HepG2 (cell line): Measurements from ENCODE around the gene STX12. TPM values are rescaled to one million over a fixed set of nuclear protein-coding genes. Genes with fewer than 3 reads are reported as not detected.

Experiments used
- BATF2 ChIP-seq: sonication (generic); formaldehyde crosslinking; IDR thresholded peaks from 2 replicates; pipeline ENCODE4 v1.8.0; 2022; ENCODE audit warnings: mild to moderate bottlenecking, missing genetic modification reagents, moderate library complexity
- ETV5 ChIP-seq: IDR thresholded peaks from 2 replicates; pipeline ENCODE4 v1.6.1; 2018; ENCODE audit warnings: missing biosample characterization, missing genetic modification reagents, inconsistent platforms, borderline replicate concordance
- KDM2A ChIP-seq: sonication (generic); formaldehyde crosslinking; IDR thresholded peaks from 2 replicates; pipeline ENCODE4 v1.4.0; 2020; ENCODE audit warnings: low read depth, missing genetic modification reagents, borderline replicate concordance
- MEIS2 ChIP-seq: sonication (generic); formaldehyde crosslinking; IDR thresholded peaks from 2 replicates; pipeline ENCODE4 v1.9.0; 2021; ENCODE audit warnings: mild to moderate bottlenecking, missing genetic modification reagents
- NKX3-1 ChIP-seq: sonication (generic); formaldehyde crosslinking; IDR thresholded peaks from 2 replicates; pipeline ENCODE4 v1.5.0; 2020; ENCODE audit warnings: missing genetic modification reagents
- RARA ChIP-seq: IDR thresholded peaks from 2 replicates; pipeline ENCODE4 v1.6.1; 2016; ENCODE audit warnings: missing genetic modification reagents, missing compliant biosample characterization
- SOX6 ChIP-seq, 2 experiments: fragments of 450-650 bp in 1 of 2; sonication (generic) in 1 of 2; formaldehyde crosslinking in 1 of 2; IDR thresholded peaks; 2 replicates each; pipeline versions ENCODE4 v1.4.0 to v1.6.1; 2017 to 2020; ENCODE audit warnings: antibody characterized with exemption in 1 of 2, mild to moderate bottlenecking in 1 of 2, missing genetic modification reagents in 1 of 2
- TEAD3 ChIP-seq: optimal IDR thresholded peaks from 2 replicates; pipeline ENCODE3; 2016; ENCODE audit warnings: borderline replicate concordance
- ZBTB20 ChIP-seq: sonication (generic); formaldehyde crosslinking; IDR thresholded peaks from 2 replicates; pipeline ENCODE4 v1.8.1; 2023; ENCODE audit warnings: missing genetic modification reagents, low read depth, mild to moderate bottlenecking, borderline replicate concordance
- ZBTB26 ChIP-seq: IDR thresholded peaks from 2 replicates; pipeline ENCODE4 v1.6.1; 2016; ENCODE audit warnings: missing compliant biosample characterization, missing genetic modification reagents, borderline replicate concordance
- ZFP90 ChIP-seq: sonication (generic); formaldehyde crosslinking; IDR thresholded peaks from 2 replicates; pipeline ENCODE4 v1.8.0; 2022; ENCODE audit warnings: missing genetic modification reagents, mild to moderate bottlenecking, inconsistent platforms, borderline replicate concordance
- ZGPAT ChIP-seq: IDR thresholded peaks from 2 replicates; pipeline ENCODE4 v1.6.1; 2016; ENCODE audit warnings: mild to moderate bottlenecking
- ZNF468 ChIP-seq: sonication (generic); formaldehyde crosslinking; IDR thresholded peaks from 2 replicates; pipeline ENCODE4 v1.8.0; 2022; ENCODE audit warnings: mild to moderate bottlenecking, moderate library complexity, missing genetic modification reagents
- ZSCAN29 ChIP-seq: sonication (generic); formaldehyde crosslinking; conservative IDR thresholded peaks from 2 replicates; pipeline ENCODE4 v1.4.0; 2020; ENCODE audit warnings: mild to moderate bottlenecking, missing genetic modification reagents
- polyA plus RNA-seq, 8 experiments: library from polyadenylated mRNA; depleted of rRNA in 3 of 8; stranded (reverse) in 7 of 8; unstranded in 1 of 8; fragments of >200 nt; fragmentation: Illumina TruSeq in 4 of 8; extraction: Trizol in 4 of 8; gene quantifications; 2 replicates each; pipeline versions ENCODE4 v1.2.1 to v1.2.3, GENCODE V29; 2011 to 2016; ENCODE audit warnings: low read depth in 4 of 8, missing spikeins in 1 of 8, mixed read lengths in 1 of 8; ENCODE audit not compliant: insufficient read depth in 1 of 8
- total RNA-seq, 5 experiments: library from RNA; depleted of rRNA; stranded (reverse); fragments of >200 nt; fragmentation: Illumina TruSeq; extraction: Trizol; gene quantifications; 2 replicates each; pipeline ENCODE4 v1.2.3, GENCODE V29; 2016; ENCODE audit warnings: low read depth in 1 of 5
- TF ChIP-seq, protein P1 (sequence below): sonication (generic); formaldehyde crosslinking; IDR thresholded peaks from 2 replicates; pipeline ENCODE4 v1.4.0; 2020; ENCODE audit warnings: mild to moderate bottlenecking, missing genetic modification reagents
- TF ChIP-seq, protein P2 (sequence below): sonication (generic); formaldehyde crosslinking; IDR thresholded peaks from 2 replicates; pipeline ENCODE4 v1.8.0; 2022; ENCODE audit warnings: low read depth, missing genetic modification reagents
- TF ChIP-seq, protein P3 (sequence below): sonication (generic); formaldehyde crosslinking; IDR thresholded peaks from 2 replicates; pipeline ENCODE4 v1.8.1; 2022; ENCODE audit warnings: mild to moderate bottlenecking, missing genetic modification reagents

The STX12 gene
- total and polyA plus RNA-seq, 2 of the 13 experiments (the other 11 are each of a cell fraction or from before 2014, with no cell fraction given), result 9.0 to 19.7 TPM

GRCh38 chr1:27858072-27858948 lies 85.3 kb downstream of the STX12 start (continued):
- TF ChIP-seq BATF2 (CRISPR knock-in tag) (no peak), ZBTB20 (CRISPR knock-in tag) (no peak), MEIS2 (no peak), ZBTB26 (CRISPR knock-in tag) (no peak), ZSCAN29 (CRISPR knock-in tag) (no peak), NKX3-1 (CRISPR knock-in tag) (no peak), ZFP90 (CRISPR knock-in tag) (peak; percentile 72; the same call in 1 of the 2 replicates), KDM2A (CRISPR knock-in tag) (0 out of 2 replicates have a peak, but pooled peaks have one; percentile 32), SOX6 (IDR thresholded peaks at IDR 0.05) (no peak), SOX6 (CRISPR knock-in tag; IDR thresholded peaks at IDR 0.05) (no peak), ETV5 (CRISPR knock-in tag) (0 out of 2 replicates have a peak, but pooled peaks have one; percentile 10), ZNF468 (CRISPR knock-in tag) (no peak), ZGPAT (CRISPR knock-in tag) (peak; percentile 57), TEAD3 (CRISPR knock-in tag) (peak; percentile 18), RARA (no peak)
- TF ChIP-seq, protein P1, sequence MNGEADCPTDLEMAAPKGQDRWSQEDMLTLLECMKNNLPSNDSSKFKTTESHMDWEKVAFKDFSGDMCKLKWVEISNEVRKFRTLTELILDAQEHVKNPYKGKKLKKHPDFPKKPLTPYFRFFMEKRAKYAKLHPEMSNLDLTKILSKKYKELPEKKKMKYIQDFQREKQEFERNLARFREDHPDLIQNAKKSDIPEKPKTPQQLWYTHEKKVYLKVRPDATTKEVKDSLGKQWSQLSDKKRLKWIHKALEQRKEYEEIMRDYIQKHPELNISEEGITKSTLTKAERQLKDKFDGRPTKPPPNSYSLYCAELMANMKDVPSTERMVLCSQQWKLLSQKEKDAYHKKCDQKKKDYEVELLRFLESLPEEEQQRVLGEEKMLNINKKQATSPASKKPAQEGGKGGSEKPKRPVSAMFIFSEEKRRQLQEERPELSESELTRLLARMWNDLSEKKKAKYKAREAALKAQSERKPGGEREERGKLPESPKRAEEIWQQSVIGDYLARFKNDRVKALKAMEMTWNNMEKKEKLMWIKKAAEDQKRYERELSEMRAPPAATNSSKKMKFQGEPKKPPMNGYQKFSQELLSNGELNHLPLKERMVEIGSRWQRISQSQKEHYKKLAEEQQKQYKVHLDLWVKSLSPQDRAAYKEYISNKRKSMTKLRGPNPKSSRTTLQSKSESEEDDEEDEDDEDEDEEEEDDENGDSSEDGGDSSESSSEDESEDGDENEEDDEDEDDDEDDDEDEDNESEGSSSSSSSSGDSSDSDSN (CRISPR knock-in tag), result peak; percentile 5; the same call in 1 of the 2 replicates
- TF ChIP-seq, protein P2, sequence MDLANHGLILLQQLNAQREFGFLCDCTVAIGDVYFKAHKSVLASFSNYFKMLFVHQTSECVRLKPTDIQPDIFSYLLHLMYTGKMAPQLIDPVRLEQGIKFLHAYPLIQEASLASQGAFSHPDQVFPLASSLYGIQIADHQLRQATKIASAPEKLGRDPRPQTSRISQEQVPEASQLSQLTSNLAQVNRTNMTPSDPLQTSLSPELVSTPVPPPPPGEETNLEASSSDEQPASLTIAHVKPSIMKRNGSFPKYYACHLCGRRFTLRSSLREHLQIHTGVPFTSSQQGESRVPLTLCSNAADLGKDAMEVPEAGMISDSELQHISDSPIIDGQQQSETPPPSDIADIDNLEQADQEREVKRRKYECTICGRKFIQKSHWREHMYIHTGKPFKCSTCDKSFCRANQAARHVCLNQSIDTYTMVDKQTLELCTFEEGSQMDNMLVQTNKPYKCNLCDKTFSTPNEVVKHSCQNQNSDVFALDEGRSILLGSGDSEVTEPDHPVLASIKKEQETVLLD (CRISPR knock-in tag), result no peak
- TF ChIP-seq, protein P3, sequence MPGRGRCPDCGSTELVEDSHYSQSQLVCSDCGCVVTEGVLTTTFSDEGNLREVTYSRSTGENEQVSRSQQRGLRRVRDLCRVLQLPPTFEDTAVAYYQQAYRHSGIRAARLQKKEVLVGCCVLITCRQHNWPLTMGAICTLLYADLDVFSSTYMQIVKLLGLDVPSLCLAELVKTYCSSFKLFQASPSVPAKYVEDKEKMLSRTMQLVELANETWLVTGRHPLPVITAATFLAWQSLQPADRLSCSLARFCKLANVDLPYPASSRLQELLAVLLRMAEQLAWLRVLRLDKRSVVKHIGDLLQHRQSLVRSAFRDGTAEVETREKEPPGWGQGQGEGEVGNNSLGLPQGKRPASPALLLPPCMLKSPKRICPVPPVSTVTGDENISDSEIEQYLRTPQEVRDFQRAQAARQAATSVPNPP (CRISPR knock-in tag), result no peak
